OCI-LY1 (cell line): Measurements from ENCODE around the gene MTOR.

ENCODE experiments used
- EZH2 ChIP-seq: fragments of 200-600 bp; sonication (generic), shearing (Covaris generic); IDR thresholded peaks from 2 replicates; pipeline ENCODE4 v1.8.0; 2017; ENCODE audit warnings: borderline replicate concordance, mixed run types, mild to moderate bottlenecking, antibody characterized with exemption, low read length, moderate library complexity, mixed read lengths
- TF ChIP-seq, protein P1 (sequence below): fragments of 200-600 bp; sonication (generic), shearing (Covaris generic); IDR thresholded peaks from 2 replicates; pipeline ENCODE4 v1.5.1; 2017; ENCODE audit warnings: mild to moderate bottlenecking, antibody characterized with exemption, low read length, moderate library complexity, mixed read lengths

DNA sequence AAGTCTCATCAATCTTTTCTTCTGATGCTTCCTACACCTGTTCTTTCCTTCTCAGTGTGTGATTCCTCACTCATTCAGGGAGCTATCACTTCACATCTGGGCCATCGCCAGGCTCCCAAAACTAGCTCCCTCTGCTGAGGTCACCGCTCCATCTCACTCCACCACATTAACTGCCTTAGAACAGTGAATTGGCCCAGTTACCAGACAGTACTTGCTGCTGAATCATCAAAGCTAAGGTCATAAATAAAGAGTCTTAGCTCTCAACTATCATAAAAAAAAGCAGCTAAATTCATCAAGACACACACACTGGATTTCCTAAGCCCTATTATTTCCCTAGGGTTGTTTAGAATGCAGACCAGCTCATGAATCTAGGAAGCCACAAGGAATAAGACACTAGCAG, 183.7 kb downstream of the MTOR start:
- TF ChIP-seq, protein P1, sequence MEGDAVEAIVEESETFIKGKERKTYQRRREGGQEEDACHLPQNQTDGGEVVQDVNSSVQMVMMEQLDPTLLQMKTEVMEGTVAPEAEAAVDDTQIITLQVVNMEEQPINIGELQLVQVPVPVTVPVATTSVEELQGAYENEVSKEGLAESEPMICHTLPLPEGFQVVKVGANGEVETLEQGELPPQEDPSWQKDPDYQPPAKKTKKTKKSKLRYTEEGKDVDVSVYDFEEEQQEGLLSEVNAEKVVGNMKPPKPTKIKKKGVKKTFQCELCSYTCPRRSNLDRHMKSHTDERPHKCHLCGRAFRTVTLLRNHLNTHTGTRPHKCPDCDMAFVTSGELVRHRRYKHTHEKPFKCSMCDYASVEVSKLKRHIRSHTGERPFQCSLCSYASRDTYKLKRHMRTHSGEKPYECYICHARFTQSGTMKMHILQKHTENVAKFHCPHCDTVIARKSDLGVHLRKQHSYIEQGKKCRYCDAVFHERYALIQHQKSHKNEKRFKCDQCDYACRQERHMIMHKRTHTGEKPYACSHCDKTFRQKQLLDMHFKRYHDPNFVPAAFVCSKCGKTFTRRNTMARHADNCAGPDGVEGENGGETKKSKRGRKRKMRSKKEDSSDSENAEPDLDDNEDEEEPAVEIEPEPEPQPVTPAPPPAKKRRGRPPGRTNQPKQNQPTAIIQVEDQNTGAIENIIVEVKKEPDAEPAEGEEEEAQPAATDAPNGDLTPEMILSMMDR, result no peak
- TF ChIP-seq EZH2, result no peak
